Measurements from ENCODE around the gene SERPINE2.

Gene SERPINE2

GRCh38 chr2:223998948-223999347 is 40.1 kb downstream of the SERPINE2 start:
- Histone ChIP-seq H3K9ac (ENCODE audit: low read depth in 1 of 2, low read length in 2 of 2) (no peak overlapping the region), H3K9me3 (ENCODE audit: control insufficient read depth in 1 of 2, low read length in 2 of 2) (no peaks in the 10 kb centered on the region), H3K4me1 (ENCODE audit: control insufficient read depth in 1 of 2, insufficient read depth in 2 of 2, low read length in 2 of 2) (peaks cover 5 to 10% of the 10 kb centered on the region in 2 donors), H3K4me3 (ENCODE audit: low read depth in 1 of 2, low read length in 2 of 2) (no peak overlapping the region), H3K27ac (ENCODE audit: low read depth, low read length) (no peak overlapping the region), H3K27me3 (ENCODE audit: control insufficient read depth in 1 of 2, insufficient read depth in 2 of 2, low read length in 2 of 2) (no peaks in the 10 kb centered on the region), H3K36me3 (ENCODE audit: control insufficient read depth in 1 of 2, insufficient read depth in 2 of 2, low read length in 2 of 2) (no peaks in the 10 kb centered on the region)

DNA sequence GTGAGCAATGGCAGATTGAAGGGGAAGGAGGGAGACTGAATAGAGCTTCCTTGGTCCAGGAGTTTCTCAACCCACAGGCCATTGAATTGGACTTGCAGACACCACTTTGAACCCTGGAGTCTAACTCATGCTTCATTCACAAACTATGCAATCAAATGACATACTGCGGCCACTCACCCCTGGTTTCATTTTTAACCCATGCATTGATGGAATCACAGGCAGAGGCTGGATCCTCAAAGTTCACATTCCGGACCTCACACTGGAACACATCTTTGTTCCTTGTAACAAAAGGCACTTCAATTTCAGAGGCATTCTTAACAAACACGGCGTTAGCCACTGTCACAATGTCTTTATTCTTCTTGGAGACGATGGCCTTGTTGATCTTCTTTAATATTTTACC is 41.1 kb downstream of the SERPINE2 start:
- no peak overlapping the region for H3K27ac ChIP-seq (ENCODE audit: low read depth, low read length)
- H3K9ac ChIP-seq (ENCODE audit: low read depth in 1 of 2, low read length in 2 of 2): no peak overlapping the region
- no peaks in the 10 kb centered on the region for H3K27me3 ChIP-seq (ENCODE audit: control insufficient read depth in 1 of 2, insufficient read depth in 2 of 2, low read length in 2 of 2)
- H3K36me3 ChIP-seq (ENCODE audit: control insufficient read depth in 1 of 2, insufficient read depth in 2 of 2, low read length in 2 of 2): no peaks in the 10 kb centered on the region
- peaks cover 7 to 12% of the 10 kb centered on the region in 2 donors for H3K4me1 ChIP-seq (ENCODE audit: control insufficient read depth in 1 of 2, insufficient read depth in 2 of 2, low read length in 2 of 2)
- no peaks in the 10 kb centered on the region for H3K9me3 ChIP-seq (ENCODE audit: control insufficient read depth in 1 of 2, low read length in 2 of 2)
- no peak overlapping the region for H3K4me3 ChIP-seq (ENCODE audit: low read depth in 1 of 2, low read length in 2 of 2)

GRCh38 chr2:223996391-223996790 is 42.7 kb downstream of the SERPINE2 start:
- Histone ChIP-seq H3K9me3 (ENCODE audit: control insufficient read depth in 1 of 2, low read length in 2 of 2) (no peaks in the 10 kb centered on the region), H3K4me3 (ENCODE audit: low read depth in 1 of 2, low read length in 2 of 2) (no peak overlapping the region), H3K9ac (ENCODE audit: low read depth in 1 of 2, low read length in 2 of 2) (no peak overlapping the region), H3K27ac (ENCODE audit: low read depth, low read length) (no peak overlapping the region), H3K36me3 (ENCODE audit: control insufficient read depth in 1 of 2, insufficient read depth in 2 of 2, low read length in 2 of 2) (no peaks in the 10 kb centered on the region), H3K4me1 (ENCODE audit: control insufficient read depth in 1 of 2, insufficient read depth in 2 of 2, low read length in 2 of 2) (peaks cover 7 to 12% of the 10 kb centered on the region in 2 donors), H3K27me3 (ENCODE audit: control insufficient read depth in 1 of 2, insufficient read depth in 2 of 2, low read length in 2 of 2) (no peaks in the 10 kb centered on the region)

GRCh38 chr2:223995569-223995968 is 43.5 kb downstream of the SERPINE2 start:
- H3K4me1 ChIP-seq (ENCODE audit: control insufficient read depth in 1 of 2, insufficient read depth in 2 of 2, low read length in 2 of 2): peaks cover 7 to 12% of the 10 kb centered on the region in 2 donors
- H3K27ac ChIP-seq (ENCODE audit: low read depth, low read length): no peak overlapping the region
- H3K9ac ChIP-seq (ENCODE audit: low read depth in 1 of 2, low read length in 2 of 2): no peak overlapping the region
- H3K4me3 ChIP-seq (ENCODE audit: low read depth in 1 of 2, low read length in 2 of 2): no peak overlapping the region
- no peaks in the 10 kb centered on the region for H3K36me3 ChIP-seq (ENCODE audit: control insufficient read depth in 1 of 2, insufficient read depth in 2 of 2, low read length in 2 of 2)
- H3K9me3 ChIP-seq (ENCODE audit: control insufficient read depth in 1 of 2, low read length in 2 of 2): no peaks in the 10 kb centered on the region
- H3K27me3 ChIP-seq (ENCODE audit: control insufficient read depth in 1 of 2, insufficient read depth in 2 of 2, low read length in 2 of 2): no peaks in the 10 kb centered on the region

DNA sequence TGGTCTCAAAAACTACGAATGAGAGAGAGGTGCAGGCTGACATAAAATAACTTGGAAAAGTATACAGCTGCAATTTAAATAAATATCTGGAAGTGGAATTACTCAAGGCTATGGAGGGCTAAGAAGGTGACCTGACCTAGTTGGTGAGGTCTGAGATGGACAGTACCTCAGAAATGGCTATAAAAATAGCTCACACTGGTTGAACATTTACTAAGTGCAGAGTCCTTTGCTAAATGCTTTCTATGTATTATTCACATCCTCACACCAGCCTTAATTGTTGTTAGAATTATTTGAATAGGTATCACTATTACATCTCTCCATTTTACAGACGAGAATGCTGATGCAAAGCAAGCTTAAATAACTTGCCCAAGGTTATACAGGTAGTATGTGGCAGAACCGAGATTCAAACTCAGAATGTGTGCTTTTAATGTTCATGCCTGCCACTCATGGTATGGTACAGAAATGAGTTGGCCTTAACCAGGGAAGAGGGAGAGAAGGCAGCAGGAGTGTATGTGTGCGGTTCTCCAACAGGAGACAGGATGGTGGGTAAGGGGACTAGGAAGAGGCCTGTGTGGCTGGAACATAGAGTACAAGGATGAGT is 44.4 kb downstream of the SERPINE2 start:
- no peak overlapping the region for H3K9ac ChIP-seq (ENCODE audit: low read depth in 1 of 2, low read length in 2 of 2)
- no peaks in the 10 kb centered on the region for H3K9me3 ChIP-seq (ENCODE audit: control insufficient read depth in 1 of 2, low read length in 2 of 2)
- no peaks in the 10 kb centered on the region for H3K27me3 ChIP-seq (ENCODE audit: control insufficient read depth in 1 of 2, insufficient read depth in 2 of 2, low read length in 2 of 2)
- H3K36me3 ChIP-seq (ENCODE audit: control insufficient read depth in 1 of 2, insufficient read depth in 2 of 2, low read length in 2 of 2): no peaks in the 10 kb centered on the region
- no peak overlapping the region for H3K27ac ChIP-seq (ENCODE audit: low read depth, low read length)
- peaks cover 7 to 14% of the 10 kb centered on the region in 2 donors for H3K4me1 ChIP-seq (ENCODE audit: control insufficient read depth in 1 of 2, insufficient read depth in 2 of 2, low read length in 2 of 2)
- H3K4me3 ChIP-seq (ENCODE audit: low read depth in 1 of 2, low read length in 2 of 2): no peak overlapping the region

DNA sequence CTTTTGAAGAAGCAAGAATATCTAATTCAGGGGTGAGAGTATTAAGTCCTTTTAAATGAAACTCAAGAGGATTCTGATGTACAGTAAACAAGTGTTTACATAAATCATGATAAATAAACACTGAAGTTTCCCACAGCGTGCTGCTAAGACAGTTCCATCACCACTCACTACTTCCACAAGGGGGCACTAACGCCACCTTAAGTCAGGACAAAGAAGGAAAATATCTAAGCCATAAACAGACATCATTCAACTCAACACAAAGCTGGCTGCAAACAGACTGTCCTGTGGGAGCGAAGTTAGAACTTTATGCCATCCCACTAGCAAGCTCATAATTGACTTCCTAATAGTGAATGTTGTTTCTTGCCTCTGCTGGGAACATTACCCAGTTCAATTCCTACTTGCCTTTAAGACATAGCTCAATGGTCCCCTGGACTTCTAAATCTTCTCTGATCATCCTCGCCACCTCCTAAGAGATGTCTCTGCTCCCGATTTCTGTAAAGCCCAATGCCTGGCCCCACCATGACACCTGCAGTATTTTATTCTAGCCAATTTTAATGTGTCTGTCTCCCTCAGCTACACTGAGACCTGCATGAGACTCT is 45.4 kb downstream of the SERPINE2 start:
- no peak overlapping the region for H3K9ac ChIP-seq (ENCODE audit: low read depth in 1 of 2, low read length in 2 of 2)
- no peaks in the 10 kb centered on the region for H3K27me3 ChIP-seq (ENCODE audit: control insufficient read depth in 1 of 2, insufficient read depth in 2 of 2, low read length in 2 of 2)
- peaks cover 7 to 20% of the 10 kb centered on the region in 2 donors for H3K4me1 ChIP-seq (ENCODE audit: control insufficient read depth in 1 of 2, insufficient read depth in 2 of 2, low read length in 2 of 2)
- no peak overlapping the region for H3K4me3 ChIP-seq (ENCODE audit: low read depth in 1 of 2, low read length in 2 of 2)
- H3K27ac ChIP-seq (ENCODE audit: low read depth, low read length): no peak overlapping the region
- no peaks in the 10 kb centered on the region for H3K36me3 ChIP-seq (ENCODE audit: control insufficient read depth in 1 of 2, insufficient read depth in 2 of 2, low read length in 2 of 2)
- no peaks in the 10 kb centered on the region for H3K9me3 ChIP-seq (ENCODE audit: control insufficient read depth in 1 of 2, low read length in 2 of 2)

- Histone ChIP-seq H3K9ac (ENCODE audit: low read depth in 1 of 2, low read length in 2 of 2) (no peak overlapping the region), H3K27me3 (ENCODE audit: control insufficient read depth in 1 of 2, insufficient read depth in 2 of 2, low read length in 2 of 2) (peaks cover 0 to 2% of the 10 kb centered on the region in 2 donors), H3K4me1 (ENCODE audit: control insufficient read depth in 1 of 2, insufficient read depth in 2 of 2, low read length in 2 of 2) (peaks cover 7 to 20% of the 10 kb centered on the region in 2 donors), H3K9me3 (ENCODE audit: control insufficient read depth in 1 of 2, low read length in 2 of 2) (no peaks in the 10 kb centered on the region), H3K36me3 (ENCODE audit: control insufficient read depth in 1 of 2, insufficient read depth in 2 of 2, low read length in 2 of 2) (no peaks in the 10 kb centered on the region), H3K4me3 (ENCODE audit: low read depth in 1 of 2, low read length in 2 of 2) (no peak overlapping the region), H3K27ac (ENCODE audit: low read depth, low read length) (no peak overlapping the region)
These were observed 47.5 kb downstream of the SERPINE2 start for GRCh38 chr2:223991611-223992010.

DNA sequence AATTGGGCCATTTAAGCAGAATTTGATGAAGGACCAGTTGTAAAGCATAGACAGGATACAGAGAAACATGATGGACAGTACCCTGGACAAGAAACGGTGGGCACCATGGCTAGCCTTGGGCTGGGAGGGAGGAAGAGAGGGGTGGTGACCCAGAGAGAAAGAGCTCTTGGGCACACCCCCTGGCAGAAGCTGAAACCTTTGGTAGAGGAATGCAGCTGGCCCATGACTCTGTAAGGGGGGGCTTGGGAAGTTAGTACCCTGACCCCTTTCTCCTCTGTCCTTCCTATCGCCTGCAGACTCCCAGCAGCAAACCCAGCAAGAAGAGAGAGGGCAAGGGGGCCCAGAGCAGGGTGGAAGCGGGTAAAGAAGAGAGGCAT is 49.2 kb downstream of the SERPINE2 start:
- H3K27ac ChIP-seq (ENCODE audit: low read depth, low read length): no peak overlapping the region
- H3K9me3 ChIP-seq (ENCODE audit: control insufficient read depth in 1 of 2, low read length in 2 of 2): no peaks in the 10 kb centered on the region
- H3K4me1 ChIP-seq (ENCODE audit: control insufficient read depth in 1 of 2, insufficient read depth in 2 of 2, low read length in 2 of 2): peaks cover 7 to 18% of the 10 kb centered on the region in 2 donors
- no peaks in the 10 kb centered on the region for H3K36me3 ChIP-seq (ENCODE audit: control insufficient read depth in 1 of 2, insufficient read depth in 2 of 2, low read length in 2 of 2)
- no peak overlapping the region for H3K4me3 ChIP-seq (ENCODE audit: low read depth in 1 of 2, low read length in 2 of 2)
- peaks cover 0 to 2% of the 10 kb centered on the region in 2 donors for H3K27me3 ChIP-seq (ENCODE audit: control insufficient read depth in 1 of 2, insufficient read depth in 2 of 2, low read length in 2 of 2)
- H3K9ac ChIP-seq (ENCODE audit: low read depth in 1 of 2, low read length in 2 of 2): no peak overlapping the region

GRCh38 chr2:223989206-223989855 is 49.8 kb downstream of the SERPINE2 start:
- Histone ChIP-seq H3K27ac (ENCODE audit: low read depth, low read length) (no peak overlapping the region), H3K36me3 (ENCODE audit: control insufficient read depth in 1 of 2, insufficient read depth in 2 of 2, low read length in 2 of 2) (no peaks in the 10 kb centered on the region), H3K4me3 (ENCODE audit: low read depth in 1 of 2, low read length in 2 of 2) (peak overlapping the region in 1 of 2 donors; percentile 9), H3K4me1 (ENCODE audit: control insufficient read depth in 1 of 2, insufficient read depth in 2 of 2, low read length in 2 of 2) (peaks cover 6 to 12% of the 10 kb centered on the region in 2 donors), H3K9me3 (ENCODE audit: control insufficient read depth in 1 of 2, low read length in 2 of 2) (no peaks in the 10 kb centered on the region), H3K9ac (ENCODE audit: low read depth in 1 of 2, low read length in 2 of 2) (no peak overlapping the region), H3K27me3 (ENCODE audit: control insufficient read depth in 1 of 2, insufficient read depth in 2 of 2, low read length in 2 of 2) (peaks cover 0 to 2% of the 10 kb centered on the region in 2 donors)

- Histone ChIP-seq H3K36me3 (ENCODE audit: control insufficient read depth in 1 of 2, insufficient read depth in 2 of 2, low read length in 2 of 2) (no peaks in the 10 kb centered on the region), H3K27ac (ENCODE audit: low read depth, low read length) (no peak overlapping the region), H3K4me3 (ENCODE audit: low read depth in 1 of 2, low read length in 2 of 2) (no peak overlapping the region), H3K9ac (ENCODE audit: low read depth in 1 of 2, low read length in 2 of 2) (no peak overlapping the region), H3K27me3 (ENCODE audit: control insufficient read depth in 1 of 2, insufficient read depth in 2 of 2, low read length in 2 of 2) (no peaks in the 10 kb centered on the region), H3K4me1 (ENCODE audit: control insufficient read depth in 1 of 2, insufficient read depth in 2 of 2, low read length in 2 of 2) (no peaks in the 10 kb centered on the region), H3K9me3 (ENCODE audit: control insufficient read depth in 1 of 2, low read length in 2 of 2) (no peaks in the 10 kb centered on the region)
These were observed 57.8 kb downstream of the SERPINE2 start for GRCh38 chr2:223981241-223981640.

Measured in duodenal mucosa (tissue), 2 donors.